C4-2B (cell line): ENCODE measurements around the gene ZFP91.

Experiments used
- CTCF ChIP-seq: fragments of 450-650 bp; conservative IDR thresholded peaks from 2 replicates; pipeline ENCODE4 v1.5.1; 2017; ENCODE audit warnings: mild to moderate bottlenecking
- ZFX ChIP-seq: fragments of 450-650 bp; IDR thresholded peaks from 2 replicates; pipeline ENCODE4 v1.6.1; 2017

- TF ChIP-seq CTCF: no peak
- TF ChIP-seq ZFX: no peak
Measured at GRCh38 chr11:58600510-58600909, 21.6 kb downstream of the ZFP91 start.
